Activated naive CD8-positive, alpha-beta T cell treated with anti-CD3 and anti-CD28 coated beads, Interleukin-2, amount 50 U/mL, for 16 hours (primary cell): ENCODE measurements around the gene PC.

Source experiments
- DNase-seq: peaks from one replicate; pipeline ENCODE4 v3.0.0-alpha.2; 2020; ENCODE audit warnings: low read depth, low spot score

Gene PC

DNA sequence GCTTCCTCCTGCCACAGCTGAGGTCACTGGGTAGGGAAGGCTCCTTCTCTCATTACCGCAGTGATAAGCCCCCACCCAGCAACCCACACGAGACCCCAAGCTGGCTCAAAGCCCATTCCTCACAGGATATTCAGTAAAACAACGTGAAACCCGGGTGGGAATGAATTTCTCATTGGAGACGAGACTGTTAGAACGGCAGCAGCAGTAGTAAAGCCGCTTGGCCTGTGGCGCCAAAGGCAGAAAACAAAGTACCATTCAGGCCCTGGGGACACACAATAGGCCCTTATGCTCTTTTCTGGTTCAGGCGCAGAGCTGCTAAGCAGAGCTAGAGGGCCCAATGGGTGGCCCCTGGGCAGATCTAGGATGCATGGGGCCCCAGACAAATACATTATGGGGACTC lies 45.3 kb downstream of the PC start:
- DNase-seq: no peak

DNA sequence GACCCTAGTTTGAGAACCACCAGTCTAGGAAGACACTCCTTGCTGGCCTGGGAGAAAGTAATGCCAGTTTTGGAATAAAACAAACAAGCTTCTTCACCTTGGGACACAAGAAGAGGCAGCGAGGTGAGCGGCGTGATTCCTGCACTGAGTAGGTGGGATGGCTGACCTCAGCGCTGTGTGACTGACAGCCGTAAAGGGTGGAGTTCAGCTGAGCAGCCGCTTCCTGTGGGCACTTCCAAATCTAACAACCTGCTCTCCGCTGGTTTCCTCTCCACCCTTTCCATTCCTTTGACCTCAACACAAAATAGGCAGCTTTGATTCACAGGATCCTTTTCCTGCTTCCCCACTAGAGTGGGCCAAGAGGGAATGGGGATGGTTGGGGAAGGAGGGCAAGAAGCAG lies 45.8 kb downstream of the PC start:
- no peak for DNase-seq

DNA sequence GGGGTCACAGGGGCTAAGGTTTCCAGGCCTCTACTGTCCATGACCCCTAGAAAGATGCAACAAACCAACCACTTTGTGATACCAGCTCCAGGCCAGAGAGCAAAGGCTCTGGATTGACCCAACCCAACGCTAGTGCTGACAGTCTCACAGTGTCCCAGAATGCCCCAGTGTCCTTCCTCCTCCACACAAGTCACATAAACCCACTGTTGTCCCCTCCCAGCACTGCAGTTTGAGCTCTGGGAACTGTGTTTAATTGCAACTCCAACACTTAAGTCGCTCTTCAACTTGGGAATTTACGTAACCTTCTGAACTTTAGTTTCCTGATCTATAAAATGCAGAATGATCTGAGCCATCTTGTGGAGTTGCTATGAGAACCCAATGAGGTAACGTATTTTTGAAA lies 47.5 kb downstream of the PC start:
- DNase-seq: no peak

DNA sequence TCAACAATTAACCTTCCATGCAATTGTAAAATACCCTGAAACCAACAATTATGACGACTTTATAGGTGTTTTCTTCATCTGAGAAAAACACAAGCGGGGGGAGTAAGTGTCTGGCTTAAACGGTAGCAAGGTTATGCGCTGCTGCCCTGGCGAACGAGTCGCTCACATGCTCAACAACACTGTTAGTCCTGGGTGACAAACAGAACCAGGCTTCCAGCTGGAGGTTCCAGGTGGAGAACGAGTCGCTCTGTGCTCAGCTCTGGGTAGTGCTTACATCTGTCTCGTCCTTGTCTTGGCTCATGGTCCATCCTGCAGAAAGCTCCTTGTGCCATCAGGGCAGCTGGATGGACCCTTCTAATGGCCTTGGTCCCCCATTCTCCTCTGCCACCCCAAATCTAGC lies 48.2 kb downstream of the PC start:
- DNase-seq: no peak

DNA sequence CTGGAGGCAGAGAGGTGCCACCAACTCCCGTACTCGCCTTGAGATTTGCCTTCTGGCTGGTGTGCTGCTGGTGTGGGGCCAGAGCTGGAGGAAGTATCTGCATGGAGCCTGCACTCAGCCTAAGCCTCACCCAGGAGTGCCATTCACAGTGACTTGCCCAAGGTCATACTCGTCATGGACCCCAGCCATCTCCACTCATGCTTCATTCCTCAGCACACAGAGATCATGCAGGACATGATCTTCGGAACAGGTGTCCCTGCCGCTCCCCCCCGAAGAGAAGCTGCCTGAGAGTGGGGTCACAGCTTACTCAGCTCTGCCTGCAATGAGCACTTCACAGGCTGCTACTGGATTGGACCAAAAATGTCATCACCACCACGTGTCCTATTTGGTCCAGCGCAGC lies 49.0 kb downstream of the PC start:
- DNase-seq: no peak

DNA sequence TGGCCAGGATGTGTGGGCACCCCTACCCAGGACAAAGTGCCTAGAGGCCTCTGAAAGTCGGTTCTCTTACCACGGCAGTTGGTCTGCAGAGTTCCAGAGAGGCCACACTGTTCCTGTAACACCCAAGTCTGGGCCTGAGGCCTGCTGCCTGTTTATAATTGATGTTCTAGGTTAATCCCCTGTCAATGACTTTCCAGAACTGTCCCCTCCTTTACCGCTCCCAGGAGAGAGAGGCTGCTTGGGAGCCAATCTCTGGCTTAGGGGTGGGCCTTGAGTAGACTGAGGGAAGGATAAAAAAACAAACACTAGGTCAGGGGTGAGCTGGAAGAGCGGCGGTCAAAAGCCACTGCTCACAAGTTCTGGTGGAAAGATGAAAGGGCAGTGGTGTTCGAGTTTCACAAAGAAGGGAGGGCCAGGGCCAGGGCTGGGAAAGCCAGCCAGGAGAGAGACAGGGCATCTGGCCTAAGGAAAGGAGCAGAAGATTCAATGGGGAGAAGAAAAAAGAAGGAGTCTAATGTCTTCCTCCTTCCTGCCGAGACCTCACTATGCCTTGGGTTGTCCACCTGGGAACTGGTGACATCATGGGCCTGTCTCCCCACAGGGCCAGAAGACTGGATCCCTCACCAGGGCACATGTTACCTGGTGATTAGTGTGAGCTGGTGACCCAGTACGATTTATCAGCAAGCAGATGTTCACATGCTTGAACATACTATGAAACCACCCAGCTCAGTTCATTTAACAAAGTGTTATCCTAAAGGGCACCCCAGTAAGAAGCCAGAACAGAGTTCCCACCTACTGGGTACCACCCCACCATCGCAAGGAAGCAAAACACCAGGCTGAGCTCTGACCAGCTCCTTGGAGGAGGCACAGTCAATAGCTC lies 50.2 kb downstream of the PC start:
- no peak for DNase-seq

DNA sequence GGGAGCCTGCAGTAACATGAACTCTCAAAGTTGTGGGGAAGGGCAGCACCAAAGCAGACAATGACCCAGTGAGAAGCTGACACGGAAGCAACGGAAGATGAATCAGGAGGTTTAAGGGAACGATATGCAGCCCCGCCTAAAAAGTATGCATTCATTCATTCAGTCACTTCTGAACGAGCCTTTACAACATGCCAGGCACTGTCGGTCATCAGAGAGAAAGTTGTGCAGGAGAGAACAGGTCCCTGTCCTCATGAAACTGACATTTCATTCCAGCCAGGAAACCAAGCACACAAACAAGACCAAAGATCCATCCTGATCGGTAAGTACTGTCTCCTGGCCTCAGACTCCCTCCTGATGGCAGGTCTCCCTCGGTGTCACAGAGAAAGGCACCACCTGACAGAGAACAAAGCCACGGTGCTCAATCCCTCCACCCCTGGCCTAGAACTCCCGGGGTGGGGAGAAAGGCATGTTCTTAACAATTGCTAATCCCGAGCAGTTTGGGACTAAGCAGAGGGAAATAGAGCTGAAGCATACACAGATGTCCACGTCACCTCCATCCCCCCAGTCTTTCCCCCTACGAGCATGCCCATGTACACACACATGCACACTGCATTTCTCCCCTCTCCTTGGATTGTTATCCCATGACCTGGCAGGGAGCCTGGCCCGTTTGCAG lies 52.0 kb downstream of the PC start:
- DNase-seq: no peak

- no peak for DNase-seq
Measured at GRCh38 chr11:66905631-66906030, 52.6 kb downstream of the PC start.

GRCh38 chr11:66904981-66905521 lies 53.1 kb downstream of the PC start:
- no peak for DNase-seq

DNA sequence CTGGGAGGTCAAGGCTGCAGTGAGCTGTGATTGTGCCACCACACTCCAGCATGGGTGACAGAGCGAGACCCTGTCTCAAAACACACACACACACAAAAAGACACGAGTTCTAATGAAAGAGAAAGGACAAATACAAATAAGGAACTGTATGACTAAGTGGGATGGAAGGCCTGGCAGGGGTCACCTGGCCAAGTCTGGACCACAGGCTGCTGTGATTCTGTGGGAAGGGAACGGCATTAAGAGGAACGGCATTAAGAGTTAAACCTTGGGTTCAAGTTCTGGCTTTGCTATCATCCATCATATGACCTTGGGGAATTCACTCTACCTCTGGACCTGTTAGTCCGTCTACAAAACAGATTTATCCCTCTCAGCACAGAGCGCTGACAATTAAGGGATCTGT lies 53.6 kb downstream of the PC start:
- DNase-seq: no peak

GRCh38 chr11:66904055-66904454 lies 54.1 kb downstream of the PC start:
- no peak for DNase-seq

DNA sequence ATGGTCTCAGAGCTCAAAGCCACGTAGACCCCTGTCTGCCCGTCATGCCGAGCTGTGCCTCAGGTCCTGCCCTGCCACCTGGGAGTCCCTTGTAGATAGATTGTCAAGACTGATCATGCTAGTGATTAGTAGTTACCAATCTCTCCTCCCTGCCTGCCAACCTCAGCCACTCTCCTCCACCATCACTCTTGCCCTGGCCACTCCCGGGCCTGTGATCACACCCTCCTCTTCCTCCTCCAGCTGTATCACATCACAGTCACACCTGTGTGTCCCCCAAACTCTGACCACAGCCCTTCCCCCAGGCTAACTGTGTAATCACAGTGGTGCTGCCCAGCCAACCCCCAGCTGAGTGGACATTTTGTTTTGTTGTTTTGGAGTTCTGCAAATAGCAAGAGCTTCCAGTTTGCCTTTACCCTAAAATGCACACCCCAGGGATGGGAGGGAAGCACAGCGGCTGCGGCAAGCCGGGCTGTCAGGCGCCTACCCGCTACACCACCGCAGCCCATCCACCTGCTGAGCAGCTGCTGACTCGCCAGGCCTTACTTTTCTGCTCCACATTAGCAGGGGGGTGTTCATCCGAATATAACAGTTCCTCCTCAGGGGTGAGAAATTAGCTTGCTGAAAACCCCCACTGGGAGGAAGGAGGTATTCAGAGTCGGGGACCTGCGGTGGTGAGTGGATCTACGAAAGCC lies 55.6 kb downstream of the PC start:
- DNase-seq: no peak

DNA sequence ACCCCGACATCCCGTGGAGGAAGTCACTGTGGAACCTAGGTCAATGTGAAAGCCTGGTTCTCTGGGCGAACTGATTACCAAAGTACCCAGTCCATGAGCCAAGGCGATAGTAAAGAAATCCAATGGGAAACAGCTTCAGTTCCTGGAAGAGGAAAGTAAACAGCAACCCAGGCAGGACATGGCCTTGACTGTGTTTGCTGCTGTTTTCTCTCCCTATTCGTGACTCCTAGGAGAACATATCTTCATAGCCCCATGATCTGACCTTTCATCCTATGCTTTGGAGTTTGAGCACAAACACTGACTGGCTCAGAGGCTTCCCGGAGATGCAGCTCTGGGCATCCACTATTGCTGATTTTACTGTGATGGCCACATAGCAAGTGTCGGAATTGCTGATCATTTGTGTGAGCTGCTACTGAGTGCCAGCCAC lies 56.2 kb downstream of the PC start:
- DNase-seq: no peak

GRCh38 chr11:66894141-66894540 lies 64.0 kb downstream of the PC start:
- no peak for DNase-seq

DNA sequence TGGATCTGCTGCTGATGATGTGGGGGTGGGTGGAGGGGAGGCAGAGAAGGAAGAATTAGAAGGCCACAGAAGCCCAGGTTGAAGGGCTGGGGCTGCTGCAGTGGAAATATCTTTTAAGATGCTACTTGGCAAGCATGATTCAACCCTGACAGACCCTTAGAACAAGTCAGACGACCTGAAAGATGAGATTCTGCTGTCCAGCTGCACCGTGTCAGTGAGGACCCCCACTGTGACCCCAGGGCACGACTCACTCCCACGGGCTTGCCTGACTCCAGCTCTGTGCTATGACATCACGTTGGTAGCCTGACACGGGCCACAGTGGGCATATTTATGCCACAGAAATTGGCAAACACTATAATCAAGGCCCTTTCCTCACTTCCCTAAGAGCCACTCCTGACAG lies 65.3 kb downstream of the PC start:
- DNase-seq: no peak

- no peak for DNase-seq
Measured at GRCh38 chr11:66891851-66892660, 66.1 kb downstream of the PC start.

DNA sequence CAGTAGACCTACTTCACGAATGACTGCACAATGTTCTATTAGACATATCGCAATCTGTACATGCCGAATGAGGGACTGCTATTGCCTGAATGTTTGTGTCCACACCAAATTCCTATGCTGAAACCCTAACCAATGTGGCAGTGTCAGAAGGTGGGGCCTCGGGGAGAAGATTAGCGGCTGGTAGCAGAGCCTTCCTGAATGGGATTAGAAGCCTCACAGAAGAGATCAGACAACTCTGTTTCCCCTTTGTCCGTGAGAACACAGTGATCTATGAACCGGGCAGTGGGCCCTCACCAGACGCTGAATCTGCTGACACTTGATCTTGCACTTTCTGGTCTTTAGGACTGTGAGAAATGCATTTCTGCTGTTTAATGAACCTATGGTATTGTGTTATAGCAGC lies 68.2 kb downstream of the PC start:
- no peak for DNase-seq

DNA sequence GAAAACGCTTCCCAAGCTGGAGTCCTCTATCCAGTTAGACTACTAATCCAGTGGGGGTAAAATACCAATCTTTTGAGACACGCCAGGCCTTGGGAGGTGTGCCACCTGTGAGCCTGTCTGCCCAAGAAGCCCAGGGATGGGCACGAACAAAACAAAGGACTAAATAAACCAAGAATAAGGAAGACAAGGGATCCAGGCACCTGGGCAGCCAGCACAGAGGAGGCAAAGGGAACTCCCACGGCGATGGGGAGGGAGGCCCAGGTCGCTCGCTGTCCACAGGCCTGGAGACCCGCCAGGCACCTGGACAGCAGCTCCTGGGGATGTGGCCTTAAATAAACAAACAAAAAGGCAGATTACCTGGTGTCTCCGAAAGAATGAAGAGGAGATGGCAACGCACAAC lies 69.9 kb downstream of the PC start:
- no peak for DNase-seq

DNA sequence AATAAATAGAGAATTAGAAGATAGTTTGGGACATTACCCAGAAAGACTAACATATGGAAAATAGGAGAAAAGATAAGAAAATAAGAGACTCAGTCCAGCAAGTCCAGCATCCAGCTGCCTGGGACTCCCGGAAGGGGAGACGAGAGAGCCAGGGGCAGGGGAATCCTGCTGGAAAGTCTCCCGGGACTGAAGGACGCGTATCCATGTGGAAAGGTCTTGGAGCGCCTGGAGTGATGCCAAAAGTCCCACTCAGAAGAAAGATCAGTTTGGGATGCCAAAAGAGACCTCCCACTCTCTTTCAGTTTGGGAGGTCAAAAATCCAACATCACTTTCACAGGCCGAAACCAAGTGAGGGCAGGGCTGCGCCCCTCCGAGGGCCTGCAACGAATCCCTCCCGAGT lies 70.7 kb downstream of the PC start:
- DNase-seq: no peak

DNA sequence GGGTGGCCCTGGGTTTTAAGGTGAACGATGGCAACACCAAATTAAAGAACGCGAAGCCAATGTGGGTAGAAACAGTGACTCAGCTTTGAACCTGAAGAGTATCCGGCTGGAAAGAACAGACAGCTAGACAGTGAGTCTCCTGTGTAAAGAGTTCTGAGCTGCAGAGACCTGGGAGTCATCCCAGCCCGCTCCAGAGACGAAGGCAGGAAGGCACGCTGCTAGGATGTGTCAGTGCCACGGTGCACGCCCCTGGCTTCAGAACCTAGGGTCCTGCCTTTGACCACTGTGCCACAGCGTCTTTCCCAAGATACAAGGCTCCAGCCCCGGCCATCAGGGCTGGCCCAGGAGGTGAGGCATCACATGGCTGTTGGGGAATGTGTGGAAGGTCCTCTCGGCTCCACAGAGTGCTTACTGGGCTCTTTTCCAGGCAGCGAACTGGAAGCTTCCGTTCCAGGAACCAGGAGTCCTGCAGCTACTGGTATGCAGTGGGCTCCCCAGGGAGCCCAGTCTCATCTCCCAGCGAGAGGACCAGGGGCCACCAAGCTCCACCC lies 71.4 kb downstream of the PC start:
- no peak for DNase-seq

DNA sequence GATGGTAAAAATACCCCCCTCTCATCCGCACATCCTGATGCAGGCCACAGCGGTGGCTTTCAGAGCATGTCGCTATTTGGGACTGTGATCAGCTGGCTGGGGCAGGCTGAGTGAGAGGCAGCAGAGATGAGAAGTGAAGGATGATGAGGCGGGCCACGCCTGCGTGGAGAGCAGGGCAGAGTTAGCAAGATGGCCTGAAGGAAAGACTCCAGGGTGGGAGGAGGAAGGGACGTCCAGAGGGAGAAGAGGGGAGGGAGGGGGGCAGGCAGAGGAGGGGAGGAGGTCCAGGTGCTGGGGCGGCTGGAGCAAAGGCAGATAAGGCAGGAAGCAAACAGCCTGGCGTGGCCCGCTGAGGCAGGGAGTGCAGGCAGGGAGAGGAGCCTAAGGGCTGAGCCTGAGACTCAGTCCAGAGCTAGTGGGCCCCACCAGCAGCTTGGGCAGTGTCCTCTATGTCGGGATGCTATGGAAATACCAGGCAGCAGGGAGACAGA lies 72.2 kb downstream of the PC start:
- no peak for DNase-seq
